T follicular helper cell (primary cell): Measurements from ENCODE around the gene LBR.

ENCODE experiments used
- DNase-seq: peaks from one replicate; pipeline ENCODE4 v3.0.0-alpha.2; 2020; ENCODE audit warnings: low read depth

The LBR gene

GRCh38 chr1:225373155-225373554 is 54.7 kb downstream of the LBR start:
- no peak for DNase-seq

- DNase-seq = no peak
Observed at GRCh38 chr1:225371366-225372010, 56.4 kb downstream of the LBR start.

GRCh38 chr1:225368036-225368552 is 59.7 kb downstream of the LBR start:
- DNase-seq = no peak

- no peak for DNase-seq
Observed at GRCh38 chr1:225366552-225366951, 61.3 kb downstream of the LBR start.

- no peak for DNase-seq
Observed at GRCh38 chr1:225366018-225366417, 61.8 kb downstream of the LBR start.

GRCh38 chr1:225364439-225364838 is 63.4 kb downstream of the LBR start:
- no peak for DNase-seq

- DNase-seq = no peak
Observed at GRCh38 chr1:225362805-225363204, 65.0 kb downstream of the LBR start.

- no peak for DNase-seq
Observed at GRCh38 chr1:225361176-225361575, 66.7 kb downstream of the LBR start.

GRCh38 chr1:225360119-225360518 is 67.7 kb downstream of the LBR start:
- DNase-seq = no peak

GRCh38 chr1:225355863-225356262 is 72.0 kb downstream of the LBR start:
- DNase-seq = no peak

GRCh38 chr1:225354906-225355305 is 72.9 kb downstream of the LBR start:
- no peak for DNase-seq
